Measurements from ENCODE around the gene BRPF1.
A peak's percentile ranks its signal among the peaks of the same experiment; 100 is the strongest.

The BRPF1 gene

GRCh38 chr3:9776896-9777693, 45.6 kb downstream of the BRPF1 start:
- no peak for TF ChIP-seq CTCF (IDR thresholded peaks at IDR 0.05; ENCODE audit: low read length, missing control alignments)
- no peak overlapping the region for H3K4me3 ChIP-seq (replicated peaks; ENCODE audit: low read depth, low read length)
- no peak for DNase-seq (ENCODE audit: low read depth)

- no peak for DNase-seq (ENCODE audit: low read depth)
- no peak for TF ChIP-seq CTCF (IDR thresholded peaks at IDR 0.05; ENCODE audit: low read length, missing control alignments)
These were observed 46.1 kb downstream of the BRPF1 start for GRCh38 chr3:9777694-9778021.

GRCh38 chr3:9778143-9779074, 46.9 kb downstream of the BRPF1 start:
- no peak overlapping the region for H3K4me3 ChIP-seq (replicated peaks; ENCODE audit: low read depth, low read length)
- no peak for TF ChIP-seq CTCF (IDR thresholded peaks at IDR 0.05; ENCODE audit: low read length, missing control alignments)
- peak; percentile 58 for DNase-seq (ENCODE audit: low read depth)

More at GRCh38 chr3:9777694-9778021, 46.1 kb downstream of the BRPF1 start:
- no peak overlapping the region for H3K4me3 ChIP-seq (replicated peaks; ENCODE audit: low read depth, low read length)

GRCh38 chr3:9779075-9779593, 47.6 kb downstream of the BRPF1 start:
- no peak for TF ChIP-seq CTCF (IDR thresholded peaks at IDR 0.05; ENCODE audit: low read length, missing control alignments)
- H3K4me3 ChIP-seq (replicated peaks; ENCODE audit: low read depth, low read length) = no peak overlapping the region
- DNase-seq (ENCODE audit: low read depth) = no peak

- no peak for TF ChIP-seq CTCF (IDR thresholded peaks at IDR 0.05; ENCODE audit: low read length, missing control alignments)
- H3K4me3 ChIP-seq (replicated peaks; ENCODE audit: low read depth, low read length) = no peak overlapping the region
- DNase-seq (ENCODE audit: low read depth) = no peak
These were observed 48.4 kb downstream of the BRPF1 start for GRCh38 chr3:9779721-9780457.

GRCh38 chr3:9780458-9780812, 48.9 kb downstream of the BRPF1 start:
- no peak for DNase-seq (ENCODE audit: low read depth)
- TF ChIP-seq CTCF (IDR thresholded peaks at IDR 0.05; ENCODE audit: low read length, missing control alignments) = no peak
- H3K4me3 ChIP-seq (replicated peaks; ENCODE audit: low read depth, low read length) = no peak overlapping the region
